ENCODE data around the gene COL9A1. TPM values are rescaled to one million over a fixed set of nuclear protein-coding genes. Genes with fewer than 3 reads are reported as not detected.

COL9A1 gene
- total RNA-seq, 1 experiment from 2014 or later = not detected

- H3K4me1 ChIP-seq (ENCODE audit: control insufficient read depth, insufficient read depth, low read length) = no peaks in the 10 kb centered on the region
- no peak overlapping the region for H3K27ac ChIP-seq (ENCODE audit: low read length)
- no peak for TF ChIP-seq SIN3A (IDR thresholded peaks at IDR 0.05; ENCODE audit: borderline replicate concordance, insufficient read depth, low read depth, low read length)
- no peak for TF ChIP-seq REST (IDR thresholded peaks at IDR 0.05; ENCODE audit: insufficient read depth in 1 of 2, low read depth in 2 of 2, low read length in 1 of 2)
- no peak for TF ChIP-seq POLR2AphosphoS5 (IDR thresholded peaks at IDR 0.05; ENCODE audit: low read depth, low read length)
- no peak for TF ChIP-seq TCF7L2 (IDR thresholded peaks at IDR 0.05; ENCODE audit: low read depth, low read length)
- TF ChIP-seq, protein P1, sequence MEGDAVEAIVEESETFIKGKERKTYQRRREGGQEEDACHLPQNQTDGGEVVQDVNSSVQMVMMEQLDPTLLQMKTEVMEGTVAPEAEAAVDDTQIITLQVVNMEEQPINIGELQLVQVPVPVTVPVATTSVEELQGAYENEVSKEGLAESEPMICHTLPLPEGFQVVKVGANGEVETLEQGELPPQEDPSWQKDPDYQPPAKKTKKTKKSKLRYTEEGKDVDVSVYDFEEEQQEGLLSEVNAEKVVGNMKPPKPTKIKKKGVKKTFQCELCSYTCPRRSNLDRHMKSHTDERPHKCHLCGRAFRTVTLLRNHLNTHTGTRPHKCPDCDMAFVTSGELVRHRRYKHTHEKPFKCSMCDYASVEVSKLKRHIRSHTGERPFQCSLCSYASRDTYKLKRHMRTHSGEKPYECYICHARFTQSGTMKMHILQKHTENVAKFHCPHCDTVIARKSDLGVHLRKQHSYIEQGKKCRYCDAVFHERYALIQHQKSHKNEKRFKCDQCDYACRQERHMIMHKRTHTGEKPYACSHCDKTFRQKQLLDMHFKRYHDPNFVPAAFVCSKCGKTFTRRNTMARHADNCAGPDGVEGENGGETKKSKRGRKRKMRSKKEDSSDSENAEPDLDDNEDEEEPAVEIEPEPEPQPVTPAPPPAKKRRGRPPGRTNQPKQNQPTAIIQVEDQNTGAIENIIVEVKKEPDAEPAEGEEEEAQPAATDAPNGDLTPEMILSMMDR (IDR thresholded peaks at IDR 0.05) = no peak
- ATAC-seq (no peak), DNase-seq (ENCODE audit: low read depth, low spot score) (no peak)
- in situ Hi-C loops (cut with HindIII; ENCODE audit: low pct_unique_long_range_greater_than_20kb, low sequenced_read_pairs) = no loop called here
- no peak overlapping the region for H3K4me3 ChIP-seq (ENCODE audit: low read depth in 2 of 2, low read length in 2 of 2)
- POLR2A ChIA-PET = no interaction called here
- no TSS peak for BruUV-seq (replicated peaks)
- peaks cover 3% of the 10 kb centered on the region; the same call in 1 of the 2 replicates for H3K27me3 ChIP-seq (ENCODE audit: control insufficient read depth, insufficient read depth, low read length)
- no peaks in the 10 kb centered on the region for H3K36me3 ChIP-seq (ENCODE audit: control insufficient read depth, insufficient read depth, low read length)
- H3K9me3 ChIP-seq (ENCODE audit: control insufficient read depth, insufficient read depth, low read depth, low read length) = no peaks in the 10 kb centered on the region
- intact Hi-C loops (cut with micrococcal nuclease; ENCODE audit: unreplicated experiment) = no loop called here
- CTCF ChIA-PET = interaction anchor here (1.8 kb wide), 1 partner anchor 10 kb away, joined by 8 read pairs; no protein-coding TSS in a partner anchor
Measured at GRCh38 chr6:70231311-70231710, 71.6 kb downstream of the COL9A1 start.

DNA sequence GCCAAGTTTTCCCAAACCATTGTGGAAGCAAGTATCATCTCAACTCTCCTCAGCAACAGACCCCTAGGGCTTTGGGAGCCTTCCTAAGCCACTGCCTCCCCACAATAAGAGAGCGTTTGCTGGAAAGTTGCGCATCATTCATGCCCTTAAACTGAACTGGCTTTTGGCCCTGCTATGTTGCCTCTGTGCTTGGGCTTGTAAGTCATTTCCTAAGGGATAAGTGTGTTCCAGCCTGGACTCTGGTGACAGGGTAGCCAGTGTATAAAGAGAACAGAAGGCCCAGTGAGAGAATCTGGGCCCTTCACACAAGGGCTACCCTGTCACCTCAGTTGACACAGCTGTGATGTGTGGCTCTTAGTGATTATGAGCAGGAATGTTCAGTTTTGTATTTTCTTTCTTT, 77.8 kb downstream of the COL9A1 start:
- no peak for TF ChIP-seq POLR2AphosphoS5 (IDR thresholded peaks at IDR 0.05; ENCODE audit: low read depth, low read length)
- TF ChIP-seq TCF7L2 (IDR thresholded peaks at IDR 0.05; ENCODE audit: low read depth, low read length) = no peak
- TF ChIP-seq, protein P1 (IDR thresholded peaks at IDR 0.05) = no peak
- no peak for TF ChIP-seq REST (IDR thresholded peaks at IDR 0.05; ENCODE audit: insufficient read depth in 1 of 2, low read depth in 2 of 2, low read length in 1 of 2)
- TF ChIP-seq SIN3A (IDR thresholded peaks at IDR 0.05; ENCODE audit: borderline replicate concordance, insufficient read depth, low read depth, low read length) = no peak
- no peaks in the 10 kb centered on the region for H3K4me1 ChIP-seq (ENCODE audit: control insufficient read depth, insufficient read depth, low read length)
- no peak overlapping the region for H3K27ac ChIP-seq (ENCODE audit: low read length)
- in situ Hi-C loops (cut with HindIII; ENCODE audit: low pct_unique_long_range_greater_than_20kb, low sequenced_read_pairs) = no loop called here
- no peaks in the 10 kb centered on the region for H3K9me3 ChIP-seq (ENCODE audit: control insufficient read depth, insufficient read depth, low read depth, low read length)
- ChIA-PET CTCF (no interaction called here), POLR2A (no interaction called here)
- BruUV-seq (replicated peaks) = no TSS peak
- H3K27me3 ChIP-seq (ENCODE audit: control insufficient read depth, insufficient read depth, low read length) = peaks cover 26% of the 10 kb centered on the region
- intact Hi-C loops (cut with micrococcal nuclease; ENCODE audit: unreplicated experiment) = loop anchor here (10.0 kb wide), 1 partner anchor 670 kb away; no protein-coding TSS in a partner anchor
- no peak for DNase-seq (ENCODE audit: low read depth, low spot score)
- no peak overlapping the region for H3K4me3 ChIP-seq (ENCODE audit: low read depth in 2 of 2, low read length in 2 of 2)
- H3K36me3 ChIP-seq (ENCODE audit: control insufficient read depth, insufficient read depth, low read length) = no peaks in the 10 kb centered on the region
- no peak for ATAC-seq
